SK-N-MC (cell line): ENCODE results near the gene DDX49.

ENCODE experiments used
- DNase-seq: peaks from one replicate; pipeline ENCODE4 v3.0.0-alpha.2; 2011; ENCODE audit warnings: low read depth, low spot score
- H3K27ac ChIP-seq: fragments of 200-600 bp; sonication (generic); 2 replicates; pipeline ENCODE4 v1.5.1; 2016; ENCODE audit warnings: mixed run types
- H3K36me3 ChIP-seq: fragments of 200-600 bp; sonication (generic); 2 replicates; pipeline ENCODE4 v1.6.1; 2017; ENCODE audit warnings: antibody characterized with exemption, low read length, mixed read lengths; ENCODE audit not compliant: insufficient read depth
- H3K4me3 ChIP-seq: fragments of 200-600 bp; sonication (generic); 2 replicates; pipeline ENCODE4 v1.5.1; 2016
- H3K9ac ChIP-seq: fragments of 200-600 bp; sonication (generic); 2 replicates; pipeline ENCODE4 v1.8.0; 2017; ENCODE audit warnings: mixed run types, mixed read lengths; ENCODE audit not compliant: insufficient read length
- H3K9me3 ChIP-seq: fragments of 200-600 bp; sonication (generic); 2 replicates; pipeline ENCODE4 v1.6.1; 2017; ENCODE audit warnings: low read depth, mild to moderate bottlenecking, antibody characterized with exemption, low read length, moderate library complexity, mixed read lengths
- EZH2 ChIP-seq: fragments of 200-600 bp; sonication (generic); IDR thresholded peaks from one replicate; pipeline ENCODE4 v1.6.1; 2017; ENCODE audit warnings: antibody characterized with exemption
- FOXP2 ChIP-seq: optimal IDR thresholded peaks from 2 replicates; pipeline ENCODE3; 2011; ENCODE audit warnings: mild to moderate bottlenecking, moderate library complexity; ENCODE audit not compliant: insufficient read depth; ENCODE audit errors: extremely low read length, control extremely low read depth
- POLR2AphosphoS5 ChIP-seq: IDR thresholded peaks from 2 replicates; pipeline ENCODE4 v1.6.1; 2012; ENCODE audit warnings: mild to moderate bottlenecking, low read depth, low read length, borderline replicate concordance

The DDX49 gene

DNA sequence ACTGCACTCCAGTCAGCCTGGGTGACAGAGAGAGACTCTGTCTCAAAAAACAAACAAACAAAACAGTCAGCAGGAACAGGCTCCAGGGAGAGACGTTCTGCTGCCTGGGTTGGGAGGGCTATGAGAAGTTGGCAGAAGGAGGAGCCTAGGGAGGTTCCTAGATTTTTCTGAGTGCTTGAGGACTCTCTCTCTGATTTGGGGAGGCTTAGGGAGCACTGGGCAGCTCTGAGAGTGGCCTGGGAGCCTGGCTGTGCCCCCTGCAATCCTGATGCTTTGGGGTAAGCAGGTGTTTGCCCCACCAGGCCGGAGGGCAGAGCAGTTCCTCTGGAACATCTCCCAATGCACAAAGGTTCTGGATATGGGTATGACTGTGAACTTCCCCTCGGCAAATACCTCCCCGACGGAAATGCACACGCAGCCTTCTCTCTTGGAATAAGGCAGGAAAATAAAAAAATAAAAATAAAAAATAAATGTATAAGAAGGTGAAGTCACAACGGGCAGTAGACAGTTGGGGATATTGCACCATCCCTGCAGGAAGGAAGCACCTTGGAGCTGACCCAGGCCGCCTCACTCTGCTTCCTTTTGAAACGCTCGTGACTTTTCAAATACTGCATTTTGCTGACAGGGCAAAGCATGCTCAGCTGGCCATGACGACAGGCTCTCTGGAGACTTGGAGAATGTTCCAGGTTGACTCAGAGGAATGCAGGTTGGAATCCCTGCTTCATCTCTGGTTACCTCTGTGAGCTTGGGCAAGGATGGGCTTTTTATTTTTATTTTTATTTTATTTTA, 48.0 kb downstream of the DDX49 start:
- Histone ChIP-seq H3K27ac (no peak overlapping the region), H3K36me3 (no peaks in the 10 kb centered on the region), H3K4me3 (no peak overlapping the region), H3K9me3 (no peaks in the 10 kb centered on the region), H3K9ac (no peak overlapping the region)
- no peak for TF ChIP-seq POLR2AphosphoS5
- TF ChIP-seq EZH2 = no peak
- TF ChIP-seq FOXP2 = no peak
- DNase-seq = no peak

DNA sequence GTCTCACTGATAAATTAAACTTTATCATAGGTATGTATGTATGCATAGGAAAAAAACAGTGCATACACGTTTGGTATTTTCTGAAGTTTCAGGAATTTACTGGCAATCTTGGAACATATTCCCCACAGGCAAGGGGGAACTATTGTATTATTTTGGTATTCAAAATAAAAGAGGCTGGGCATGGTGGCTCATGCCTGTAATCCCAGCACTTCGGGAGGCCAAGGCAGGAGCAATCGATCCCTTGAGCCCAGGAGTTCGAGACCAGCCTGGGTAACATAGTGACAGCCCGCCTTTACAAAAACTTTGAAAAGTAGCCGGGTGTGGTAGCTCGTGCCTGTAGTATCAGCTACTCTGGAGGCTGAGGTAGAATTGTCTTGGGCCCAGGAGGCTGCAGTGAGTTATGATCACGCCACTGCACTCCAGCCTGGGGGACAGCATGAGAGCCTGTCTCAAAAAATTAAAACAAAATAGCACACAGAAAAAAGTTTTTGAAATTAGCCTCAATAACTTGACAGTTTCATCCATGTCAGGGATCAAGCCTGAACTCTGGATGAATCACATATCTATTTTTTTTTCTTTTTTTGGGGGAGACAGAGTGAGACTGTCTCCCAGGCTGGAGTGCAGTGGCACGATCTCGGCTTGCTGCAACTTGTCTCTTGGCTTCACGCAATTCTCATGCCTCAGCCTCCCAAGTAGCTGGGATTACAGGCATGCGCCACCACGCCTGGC, 50.6 kb downstream of the DDX49 start:
- TF ChIP-seq FOXP2 = no peak
- no peak for TF ChIP-seq POLR2AphosphoS5
- TF ChIP-seq EZH2 = no peak
- Histone ChIP-seq H3K4me3 (no peak overlapping the region), H3K9ac (no peak overlapping the region), H3K27ac (no peak overlapping the region), H3K36me3 (no peaks in the 10 kb centered on the region), H3K9me3 (no peaks in the 10 kb centered on the region)
- no peak for DNase-seq

DNA sequence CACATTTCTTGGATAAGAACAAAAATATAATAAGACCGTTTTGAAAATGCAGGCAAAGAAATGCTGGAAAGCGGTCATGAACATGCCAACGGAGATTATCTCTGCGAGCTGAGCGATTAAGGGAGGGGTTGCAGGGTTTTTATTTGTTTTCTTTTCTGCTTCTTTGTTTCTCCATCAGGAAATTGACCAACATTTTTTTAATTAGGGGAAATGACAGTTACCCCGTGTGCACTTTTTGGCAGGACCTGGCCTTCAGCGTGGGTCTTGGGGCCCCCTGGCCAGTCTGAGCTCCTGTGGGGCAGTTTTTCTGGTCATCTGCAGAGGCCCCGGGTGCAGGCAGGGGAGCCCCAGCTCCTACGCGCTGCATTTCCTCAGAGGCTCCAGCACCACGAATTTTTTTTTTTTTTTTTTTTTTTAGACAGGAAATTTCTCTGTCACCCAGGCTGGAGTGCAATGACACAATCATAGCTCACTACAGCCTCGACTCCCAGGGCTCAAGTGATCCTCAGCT, 52.8 kb downstream of the DDX49 start:
- TF ChIP-seq FOXP2 = no peak
- TF ChIP-seq EZH2 = no peak
- no peak for TF ChIP-seq POLR2AphosphoS5
- H3K9ac ChIP-seq = no peak overlapping the region
- H3K9me3 ChIP-seq = no peaks in the 10 kb centered on the region
- no peak for DNase-seq
- H3K27ac ChIP-seq = no peak overlapping the region
- no peaks in the 10 kb centered on the region for H3K36me3 ChIP-seq
- H3K4me3 ChIP-seq = no peak overlapping the region

DNA sequence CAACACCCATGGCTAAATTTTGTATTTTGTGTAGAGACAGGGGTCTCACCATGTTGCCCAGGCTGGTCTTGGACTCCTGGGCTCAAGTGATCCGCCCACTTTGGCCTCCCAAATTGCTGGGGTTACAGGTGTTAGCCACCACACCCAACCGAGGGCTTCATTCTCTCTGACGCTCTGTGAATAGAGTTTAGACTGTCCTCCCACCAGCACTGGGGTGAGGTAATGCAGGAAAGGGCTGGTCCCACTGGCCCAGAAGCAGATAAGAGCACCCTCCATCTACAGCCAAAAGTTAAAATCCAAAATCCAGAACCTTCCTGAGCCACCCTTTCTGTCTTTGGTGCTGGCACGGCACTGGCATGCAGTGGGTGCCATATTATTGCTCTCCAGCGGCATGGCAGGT, 53.3 kb downstream of the DDX49 start:
- H3K36me3 ChIP-seq = no peaks in the 10 kb centered on the region
- no peak for DNase-seq
- no peak overlapping the region for H3K9ac ChIP-seq
- no peak overlapping the region for H3K4me3 ChIP-seq
- H3K9me3 ChIP-seq = no peaks in the 10 kb centered on the region
- TF ChIP-seq EZH2 (no peak), FOXP2 (no peak), POLR2AphosphoS5 (no peak)
- H3K27ac ChIP-seq = no peak overlapping the region

DNA sequence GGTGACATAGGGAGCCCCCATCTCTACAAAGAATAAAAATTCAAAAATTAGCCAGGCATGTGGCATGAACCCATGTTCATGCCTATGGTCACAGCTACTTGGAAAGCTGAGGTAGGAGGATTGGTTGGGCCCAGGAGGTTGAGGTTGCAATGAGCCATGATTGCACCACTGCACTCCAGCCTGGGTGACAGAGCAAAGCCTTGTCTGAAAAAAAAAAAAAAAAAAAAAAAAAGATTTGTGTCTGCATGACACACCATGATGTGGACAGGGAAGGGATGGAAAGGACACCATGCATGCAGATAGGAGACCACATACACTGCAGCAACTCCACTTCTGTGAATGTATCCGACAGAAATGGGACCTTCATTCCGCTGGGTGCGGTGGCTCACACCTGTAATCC, 55.5 kb downstream of the DDX49 start:
- H3K9ac ChIP-seq = no peak overlapping the region
- no peak for TF ChIP-seq FOXP2
- no peak for TF ChIP-seq POLR2AphosphoS5
- no peak for TF ChIP-seq EZH2
- no peak for DNase-seq
- H3K9me3 ChIP-seq = no peaks in the 10 kb centered on the region
- H3K4me3 ChIP-seq = no peak overlapping the region
- H3K27ac ChIP-seq = no peak overlapping the region
- no peaks in the 10 kb centered on the region for H3K36me3 ChIP-seq

DNA sequence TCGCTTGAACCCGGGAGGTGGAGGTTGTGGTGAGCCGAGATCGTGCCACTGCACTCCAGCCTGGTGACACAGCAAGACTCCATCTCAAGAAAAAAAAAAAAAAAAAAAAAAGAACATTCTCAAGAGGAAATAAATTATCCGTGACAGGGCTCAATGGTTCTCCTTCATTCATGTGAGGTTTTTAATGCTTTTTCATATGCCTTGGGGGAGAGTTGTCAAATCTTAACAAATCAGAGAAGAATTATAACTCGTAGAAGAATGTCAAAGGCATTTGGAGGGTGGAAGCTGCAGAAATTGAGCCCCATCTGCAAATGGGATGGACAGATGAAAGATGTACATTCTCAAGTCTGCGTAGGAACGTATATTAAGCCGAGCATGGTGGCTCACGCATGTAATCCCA, 56.4 kb downstream of the DDX49 start:
- no peak for TF ChIP-seq EZH2
- Histone ChIP-seq H3K9ac (no peak overlapping the region), H3K27ac (no peak overlapping the region), H3K4me3 (no peak overlapping the region), H3K9me3 (no peaks in the 10 kb centered on the region), H3K36me3 (no peaks in the 10 kb centered on the region)
- peak; percentile 45 for DNase-seq
